HG02610 (cell line): Measurements from ENCODE around the gene CD300E.
"Not testable (repeated sequence)": the region's sequence is repeated elsewhere in the genome, so short reads cannot be mapped to it uniquely, and the experiment has no call there.

Source experiments
- ATAC-seq: cut with Tn5 transposase; IDR thresholded peaks from one replicate; pipeline ENCODE4 v1.9.1; 2021; ENCODE audit warnings: mild to moderate bottlenecking, moderate library complexity; ENCODE audit not compliant: unreplicated experiment

Gene CD300E

DNA sequence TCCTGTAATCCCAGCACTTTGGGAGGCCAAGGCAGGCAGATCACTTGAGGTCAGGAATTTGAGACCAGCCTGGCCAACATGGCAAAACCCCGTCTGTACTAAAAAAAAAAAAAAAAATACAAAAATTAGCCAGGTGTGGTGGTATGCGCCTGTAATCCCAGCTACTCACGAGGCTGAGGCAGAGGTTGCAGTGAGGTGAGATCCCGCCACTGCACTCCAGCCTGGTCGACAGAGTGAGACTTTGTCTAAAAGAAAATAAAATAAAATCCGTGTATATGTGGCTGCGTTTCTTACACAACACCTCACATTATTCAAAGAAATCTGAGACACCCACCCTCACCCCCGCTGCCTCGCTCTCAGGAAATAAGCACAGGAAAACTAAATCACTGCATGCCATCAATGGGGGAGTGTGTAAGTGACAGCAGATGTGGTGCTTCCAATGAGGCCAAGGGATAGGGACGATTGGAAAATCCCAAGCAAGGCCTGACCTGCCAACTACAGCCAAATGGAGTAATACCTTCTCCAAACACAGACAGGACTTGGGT lies 13.1 kb upstream of the CD300E start:
- ATAC-seq = not testable (repeated sequence)

DNA sequence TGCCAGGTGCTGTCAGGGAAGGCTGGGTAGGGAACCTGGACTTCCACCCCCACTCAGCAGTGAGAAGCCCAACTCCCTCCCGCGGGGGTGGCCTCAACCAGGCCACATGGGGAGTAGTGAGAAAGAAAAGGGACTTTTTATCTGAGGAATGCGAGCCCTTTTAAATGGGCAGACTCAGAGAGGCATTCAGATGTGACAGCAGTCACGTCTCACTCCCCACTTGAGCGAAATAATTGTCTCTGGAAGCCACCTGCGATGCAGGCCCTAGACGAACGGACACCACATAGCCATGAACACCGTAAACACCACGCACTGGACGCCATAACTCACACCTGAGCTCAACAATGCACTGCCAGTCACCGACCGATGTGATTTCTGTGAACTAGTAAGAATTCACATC lies 11.9 kb upstream of the CD300E start:
- ATAC-seq = no peak

DNA sequence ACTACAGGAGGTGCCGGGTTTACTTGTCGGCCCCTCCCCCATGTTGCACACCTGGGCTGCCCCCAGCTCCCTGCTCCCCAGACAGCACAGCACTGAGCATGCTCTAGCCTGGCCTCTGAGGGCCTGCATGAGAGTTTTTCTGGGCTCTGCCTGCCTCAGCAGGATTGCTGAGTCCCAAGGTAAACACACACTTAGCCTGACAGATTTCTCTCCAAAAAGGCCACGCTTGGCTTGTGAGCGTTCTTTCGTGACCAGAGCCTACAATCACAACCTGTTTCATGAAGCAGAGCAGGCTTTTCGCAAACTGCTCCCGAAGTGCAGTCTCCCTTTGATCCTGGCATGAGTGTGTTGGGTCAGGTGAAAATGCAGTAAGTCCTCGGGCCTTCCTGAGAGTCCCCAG lies 9.8 kb upstream of the CD300E start:
- ATAC-seq = no peak

DNA sequence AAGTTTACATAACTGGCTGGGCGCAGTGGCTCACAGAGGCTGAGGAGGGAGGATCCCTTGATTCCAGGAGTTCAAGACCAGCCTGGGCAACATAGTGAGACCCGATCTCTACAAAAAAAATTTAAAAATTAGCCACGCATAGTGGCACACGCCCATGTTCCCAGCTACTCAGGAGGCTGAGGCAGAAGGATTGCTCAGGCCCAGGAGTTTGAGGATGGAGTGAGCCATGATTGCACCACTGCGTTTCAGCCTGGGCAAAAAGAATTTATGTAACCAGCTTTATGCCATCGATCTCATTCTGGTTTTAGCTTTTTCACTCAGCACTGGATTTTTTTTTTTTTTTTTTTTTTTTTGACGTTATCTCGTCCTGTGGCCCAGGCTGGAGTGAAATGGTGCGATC lies 9.1 kb upstream of the CD300E start:
- no peak for ATAC-seq

DNA sequence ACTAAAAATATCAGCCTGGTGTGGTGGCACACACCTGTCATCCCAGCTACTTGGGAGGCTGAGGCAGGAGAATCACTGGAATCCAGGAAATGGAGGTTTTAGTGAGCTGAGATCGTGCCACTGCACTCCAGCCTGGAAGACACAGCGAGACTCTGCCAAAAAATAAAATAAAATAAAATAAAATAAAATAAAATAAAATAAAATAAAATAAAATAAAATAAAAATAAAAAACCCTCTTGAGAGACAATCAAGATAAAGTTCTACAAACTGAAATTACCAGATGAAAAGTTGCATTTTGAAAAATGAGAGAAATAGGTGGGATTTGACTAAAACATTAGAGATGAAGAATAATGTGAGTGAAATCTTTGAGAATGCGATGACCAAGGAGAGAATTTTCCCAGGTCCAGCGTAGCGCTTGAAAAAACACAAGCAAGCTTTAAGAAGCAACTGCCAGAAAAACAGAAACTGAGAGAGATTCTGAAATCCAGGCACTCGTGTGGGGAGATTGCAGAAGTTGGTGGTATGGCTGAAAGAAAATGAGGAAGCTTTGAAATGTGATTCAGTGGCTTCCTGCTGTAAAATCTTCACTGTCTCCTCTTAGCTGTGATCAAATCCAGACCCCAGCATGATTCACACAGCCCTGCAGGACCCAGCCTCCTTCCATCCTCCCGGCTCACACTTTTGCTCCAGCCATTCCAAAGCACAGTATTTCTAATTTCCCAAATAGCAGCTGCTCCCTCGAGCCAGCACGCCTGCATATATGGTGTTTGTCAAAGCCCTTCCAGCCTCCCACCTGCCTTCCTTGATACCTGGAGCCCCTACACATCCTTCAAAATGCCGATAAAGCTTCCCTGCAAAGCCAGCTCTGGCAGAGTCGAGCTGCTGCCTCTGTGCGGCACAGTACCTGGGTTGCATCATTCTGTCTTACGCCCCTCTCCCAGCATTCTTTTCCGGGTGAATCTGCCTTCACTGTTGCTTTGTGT lies 8.2 kb upstream of the CD300E start:
- no peak for ATAC-seq

DNA sequence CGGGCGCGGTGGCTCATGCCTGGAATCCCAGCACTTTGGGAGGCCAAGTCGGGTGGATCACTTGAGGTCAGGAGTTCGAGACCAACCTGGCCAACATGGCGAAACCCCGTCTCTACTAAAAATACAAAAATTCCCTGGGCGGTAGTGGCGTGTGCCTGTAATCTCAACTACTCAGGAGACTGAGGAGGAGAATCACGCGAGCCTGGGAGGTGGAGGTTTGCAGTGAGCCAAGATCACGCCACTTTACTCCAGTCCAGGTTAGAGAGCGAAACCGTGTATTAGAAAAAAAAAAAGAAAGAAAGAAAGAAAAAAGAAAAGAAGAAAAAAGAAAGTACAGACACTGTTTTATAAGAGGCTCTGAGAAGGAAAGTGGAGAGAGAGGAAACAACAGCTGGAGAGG lies 6.7 kb upstream of the CD300E start:
- ATAC-seq = not testable (repeated sequence)

DNA sequence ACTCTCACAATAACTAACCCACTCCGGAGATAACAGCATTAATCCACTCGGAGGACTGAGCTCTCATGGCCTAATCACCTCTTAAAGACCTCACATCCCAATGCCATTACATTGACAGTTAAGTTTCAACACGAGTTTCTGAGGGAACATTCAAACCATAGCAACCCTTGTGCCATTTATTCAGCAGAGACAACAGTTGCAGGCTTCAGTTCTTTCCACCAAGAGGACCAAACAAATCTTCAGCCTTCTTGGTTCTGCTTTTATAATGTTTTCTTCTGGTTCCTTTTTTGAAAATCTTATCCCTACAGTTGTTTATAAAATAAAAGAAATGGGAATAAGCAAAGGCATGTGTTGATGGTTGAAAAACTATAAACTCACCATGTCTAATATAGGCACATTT lies 2.1 kb upstream of the CD300E start:
- no peak for ATAC-seq

DNA sequence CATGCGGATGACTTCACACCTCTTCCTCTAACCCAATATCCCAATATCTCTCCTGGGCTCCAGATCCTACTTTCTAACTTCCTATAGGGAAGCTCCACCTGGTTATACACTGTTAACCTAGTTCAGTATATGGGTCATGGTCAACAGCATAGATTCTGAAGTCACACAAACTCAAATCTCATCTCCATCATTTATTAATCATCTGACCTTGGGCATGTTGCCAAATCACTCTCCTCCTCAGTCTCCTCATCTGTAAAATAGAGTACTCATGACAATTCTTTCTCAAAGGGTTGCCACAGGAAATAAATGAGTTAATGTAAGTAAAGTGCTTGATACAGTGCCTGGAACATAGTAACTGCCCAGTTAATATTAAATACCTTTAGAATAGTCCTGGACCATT lies 593 bp upstream of the CD300E start:
- ATAC-seq = no peak

DNA sequence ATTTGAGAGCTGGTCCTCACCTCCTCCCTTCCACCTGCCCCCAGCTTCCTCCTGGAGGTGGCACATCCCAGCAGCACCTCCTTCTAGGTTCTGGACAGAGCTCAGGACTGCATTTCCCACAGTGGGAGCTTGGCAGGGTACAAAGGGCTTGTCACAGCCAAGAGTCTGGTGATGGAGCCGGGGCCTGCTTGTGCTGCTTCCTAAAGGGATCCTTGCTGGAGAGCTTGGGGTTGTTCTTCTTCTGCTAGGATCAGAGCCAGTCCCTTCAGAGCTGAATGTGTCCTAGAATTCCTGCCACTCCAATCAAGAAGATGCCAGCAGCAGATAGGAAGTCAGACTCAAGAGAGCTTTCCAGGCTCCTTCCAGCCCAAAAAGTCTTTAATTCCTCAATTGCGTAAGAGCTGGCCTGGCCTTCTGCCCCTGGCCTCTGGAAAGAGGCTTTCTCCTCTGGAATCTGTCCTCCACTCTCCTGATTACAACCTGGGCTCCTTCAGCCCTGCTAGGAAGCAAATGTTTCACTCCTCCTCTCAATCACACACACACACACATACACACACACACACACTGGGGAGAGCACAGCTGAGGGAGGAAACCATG lies 4.4 kb downstream of the CD300E start:
- ATAC-seq = no peak

DNA sequence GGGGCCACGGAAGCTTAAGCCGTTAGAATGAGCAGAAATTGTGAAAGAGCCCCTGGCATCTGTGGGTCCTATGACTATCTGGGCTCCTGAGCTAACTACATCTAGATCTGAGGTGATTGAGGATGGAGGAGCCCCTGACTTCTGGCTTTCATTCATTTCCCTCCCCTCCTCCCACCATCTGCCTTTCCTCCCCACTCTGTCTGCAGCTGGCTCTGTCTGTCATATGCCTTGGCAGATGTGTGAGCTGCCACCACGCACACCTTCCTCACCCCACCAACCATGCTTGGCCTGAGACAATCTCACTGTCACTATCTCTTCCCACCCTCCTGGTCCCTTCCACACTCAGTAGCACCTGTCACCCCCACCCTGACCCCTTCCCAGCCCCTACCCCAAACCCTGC lies 5.1 kb downstream of the CD300E start:
- no peak for ATAC-seq

DNA sequence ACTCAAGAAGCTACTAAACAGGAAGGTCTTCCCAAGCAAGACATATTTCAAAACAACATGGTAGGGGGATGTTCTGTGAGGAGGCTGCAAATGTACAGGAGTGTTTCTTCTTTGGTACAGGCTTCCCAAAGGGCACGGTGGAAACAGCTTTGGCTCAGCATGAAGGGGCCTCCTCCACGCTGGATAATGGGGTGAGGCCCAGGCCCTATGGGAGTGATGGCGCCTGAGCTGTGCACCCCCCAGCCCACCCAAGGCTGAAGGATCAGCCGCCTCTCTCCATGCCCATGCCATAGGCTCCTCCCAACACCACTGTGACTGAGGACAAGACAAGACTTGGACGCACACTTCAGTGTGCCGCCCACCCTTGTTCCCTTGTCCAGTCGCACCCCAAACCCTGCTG lies 6.8 kb downstream of the CD300E start:
- ATAC-seq = no peak

DNA sequence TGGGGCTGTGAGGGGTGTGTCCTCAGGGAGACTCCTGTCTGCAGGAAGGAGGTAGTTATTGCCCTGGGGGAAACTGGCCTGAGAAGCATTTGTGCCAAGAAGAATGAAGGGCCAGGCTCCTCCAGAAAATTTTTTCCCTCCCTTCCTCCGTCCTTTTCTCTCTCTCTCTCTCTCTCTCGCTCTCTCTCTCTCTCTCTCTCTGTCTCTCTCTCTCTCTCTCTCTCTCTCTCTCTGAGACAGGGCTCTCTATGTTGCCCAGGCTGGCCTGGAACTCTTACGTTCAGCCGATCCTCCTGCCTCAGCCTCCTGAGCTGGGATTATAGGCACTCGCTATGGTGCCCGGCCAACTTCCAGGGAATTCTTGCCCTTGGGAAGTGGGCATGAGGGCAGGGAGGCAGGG lies 11.5 kb downstream of the CD300E start:
- ATAC-seq = no peak

DNA sequence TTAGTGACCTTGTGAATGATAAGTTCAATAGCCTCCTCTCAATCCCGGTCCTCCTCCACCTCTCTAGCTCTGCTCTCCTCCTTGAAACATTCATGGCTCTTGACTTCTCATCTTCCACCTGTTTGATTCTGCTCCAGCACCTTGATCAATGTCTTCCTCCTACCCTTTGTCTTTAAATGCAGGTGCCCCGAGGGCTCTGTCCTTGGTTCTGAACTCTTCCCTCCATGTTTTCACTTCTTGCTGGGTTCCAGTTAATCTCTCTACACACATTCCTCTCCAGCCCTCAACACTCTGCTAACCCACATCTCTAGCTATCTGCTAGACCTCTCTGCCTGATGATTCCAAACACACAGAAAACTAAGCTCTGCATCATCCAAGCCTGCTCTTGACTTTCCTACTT lies 13.4 kb downstream of the CD300E start:
- no peak for ATAC-seq

DNA sequence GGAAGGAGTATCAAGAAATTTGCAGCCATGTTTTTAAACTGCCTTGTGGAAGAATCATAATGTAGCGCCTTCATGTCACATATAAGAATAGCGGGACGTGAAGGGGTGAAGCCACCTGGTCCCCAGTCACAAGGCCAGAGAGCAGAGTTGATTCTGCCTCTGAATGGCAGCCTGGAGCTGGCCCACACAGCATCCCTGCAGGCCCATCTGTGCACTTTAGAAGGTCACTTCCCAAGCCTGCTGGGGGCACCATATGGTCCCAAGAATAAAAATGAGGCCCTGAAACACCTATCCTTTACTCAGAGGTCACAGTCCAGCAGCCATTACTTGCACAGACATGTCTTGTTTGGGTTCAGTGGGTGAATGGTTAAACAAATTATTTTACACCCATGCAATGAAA lies 15.0 kb downstream of the CD300E start:
- ATAC-seq = no peak

DNA sequence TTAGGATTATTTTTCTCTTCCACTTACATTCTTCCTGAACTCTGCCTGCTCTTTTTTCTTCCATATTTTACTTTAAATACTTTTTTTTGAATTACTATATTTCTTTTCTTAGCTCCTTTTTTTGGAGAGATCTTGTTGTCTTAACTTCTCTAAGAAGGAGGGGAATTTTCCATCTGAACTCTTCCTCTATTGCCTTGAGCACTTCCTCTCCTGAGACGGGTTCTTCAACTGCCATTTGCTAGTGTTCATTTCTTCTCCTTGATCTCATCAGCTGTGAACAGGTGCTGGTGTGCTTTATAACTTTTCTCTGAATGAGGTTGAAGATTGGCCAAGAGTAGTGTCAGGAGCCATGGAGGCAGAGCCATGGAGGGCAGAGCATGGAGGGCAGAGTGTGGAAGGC lies 16.3 kb downstream of the CD300E start:
- no peak for ATAC-seq

DNA sequence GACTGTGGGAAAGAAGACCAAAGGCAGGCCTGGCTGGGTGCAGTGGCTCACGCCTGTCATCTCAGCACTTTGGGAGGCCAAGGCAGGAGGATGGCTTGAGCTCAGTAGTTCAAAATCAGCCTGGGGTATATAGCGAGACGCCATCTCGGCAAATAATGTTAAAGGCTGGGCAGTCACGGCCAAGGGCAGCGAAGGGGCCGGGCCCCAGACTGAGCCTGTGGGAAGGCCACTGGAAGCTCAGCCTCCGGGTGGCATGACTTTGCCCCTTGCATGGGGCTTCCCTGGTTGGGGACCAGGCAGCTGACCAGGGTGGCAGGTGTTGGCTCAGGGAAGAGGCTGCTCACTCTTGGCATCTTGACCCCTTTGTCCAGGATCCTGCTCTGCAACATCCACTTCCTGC lies 17.5 kb downstream of the CD300E start:
- ATAC-seq = no peak

DNA sequence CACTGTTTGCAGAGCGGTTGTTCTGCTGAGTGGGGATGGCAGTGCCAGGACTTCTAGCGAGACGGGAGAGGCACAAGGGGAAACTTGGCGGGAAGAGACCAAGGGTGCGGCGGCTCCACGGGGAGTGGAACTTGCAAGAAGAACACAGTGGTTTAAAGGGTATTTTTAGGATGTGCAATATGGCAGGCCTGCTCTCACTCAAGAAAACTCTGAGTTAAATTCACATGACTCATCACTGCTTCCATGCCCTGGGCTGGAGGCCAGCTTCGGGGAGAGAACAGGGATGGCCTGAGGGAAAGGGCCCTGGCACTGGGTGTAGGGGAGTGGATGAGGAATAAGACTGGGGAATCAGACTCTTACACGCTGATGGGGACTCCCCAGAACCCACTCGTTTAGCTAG lies 18.2 kb downstream of the CD300E start:
- no peak for ATAC-seq

DNA sequence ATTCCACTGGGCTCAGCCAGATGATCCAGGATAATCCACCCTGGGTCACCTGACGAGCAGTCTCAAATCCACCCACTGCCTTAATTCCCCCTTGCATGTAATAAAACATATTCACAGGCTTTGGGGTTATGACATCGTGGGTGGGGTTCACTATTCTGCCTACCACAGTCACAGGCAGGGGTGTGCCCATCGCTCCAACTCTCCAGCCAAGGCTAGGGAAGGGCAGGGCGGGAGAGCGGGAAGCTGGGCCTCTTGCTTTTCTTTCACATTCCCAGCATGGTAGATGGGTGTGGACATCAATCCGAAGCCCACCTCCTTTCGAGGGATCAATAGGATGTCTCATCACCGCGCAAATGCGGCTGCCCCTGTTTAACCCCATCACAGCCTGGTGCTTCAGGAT lies 18.8 kb downstream of the CD300E start:
- no peak for ATAC-seq

DNA sequence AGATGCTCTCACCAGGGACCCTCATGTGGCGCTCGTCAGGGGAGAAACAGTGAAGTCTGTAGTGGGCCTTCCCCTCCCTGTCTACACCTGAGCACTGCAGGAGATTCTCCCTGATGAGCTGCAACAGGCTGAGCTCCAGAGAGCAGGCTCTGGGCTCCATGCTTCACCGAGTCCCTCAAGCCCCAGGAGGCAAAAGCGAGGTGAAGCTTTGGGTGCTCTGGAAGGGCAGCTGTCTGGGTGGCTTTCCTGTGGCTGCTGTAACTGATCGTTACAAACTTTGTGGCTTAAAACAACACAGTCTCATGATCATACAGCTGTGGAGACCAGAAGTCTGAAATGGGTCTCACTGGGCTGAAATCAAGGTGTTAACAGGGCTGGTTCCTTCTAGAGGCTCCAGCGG lies 19.3 kb downstream of the CD300E start:
- ATAC-seq = no peak

DNA sequence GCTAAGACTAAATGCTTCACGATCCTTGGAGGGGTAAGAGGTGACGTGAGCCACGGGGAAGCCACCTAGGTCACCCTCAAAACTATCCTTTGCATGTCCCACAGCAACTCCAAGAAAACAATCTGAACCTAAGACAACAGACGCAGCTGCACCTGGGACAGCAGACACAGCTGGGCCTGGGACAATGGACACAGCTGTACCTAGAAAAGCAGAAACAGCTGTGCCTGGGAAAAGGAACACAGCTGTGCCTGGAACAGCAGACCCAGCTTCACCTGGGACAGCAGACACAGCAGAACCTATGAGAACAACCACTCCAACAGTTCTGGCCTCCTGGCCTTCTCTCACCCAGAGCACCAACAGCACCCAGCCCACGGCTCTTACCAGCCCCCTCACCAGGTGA lies 19.8 kb downstream of the CD300E start:
- no peak for ATAC-seq

DNA sequence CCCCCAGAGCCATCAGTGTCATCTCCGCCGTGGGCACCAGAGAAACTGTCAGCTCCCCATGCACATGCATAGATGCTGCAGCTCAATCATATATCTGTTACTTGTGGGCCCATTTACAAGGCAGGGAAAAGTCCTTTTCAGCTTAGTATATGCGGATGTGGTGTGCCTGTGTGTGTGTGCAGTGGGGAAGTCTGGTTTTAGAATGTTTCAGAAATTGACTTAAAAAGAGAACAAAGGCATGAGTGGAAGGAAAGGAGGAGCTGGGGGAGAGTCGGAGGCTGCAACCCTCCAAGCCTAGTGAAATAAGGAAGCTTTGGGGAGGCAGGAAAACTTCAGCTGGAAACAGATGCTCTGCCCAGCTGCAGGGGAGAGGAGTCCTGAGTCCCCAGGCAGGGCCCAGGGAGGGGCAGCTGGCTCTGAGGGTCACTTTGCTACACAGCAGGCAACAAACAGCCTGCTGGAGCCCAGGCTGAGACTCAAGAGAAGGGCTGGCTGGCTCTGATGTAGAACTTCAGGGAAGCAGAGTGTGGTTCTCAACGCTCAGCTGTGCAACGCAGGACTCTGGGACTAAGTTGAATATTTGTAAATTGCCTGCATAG lies 20.4 kb downstream of the CD300E start:
- no peak for ATAC-seq
